Endothelial cell of umbilical vein (primary cell): Measurements from ENCODE around the gene KRT15. TPM values are rescaled to one million over a fixed set of nuclear protein-coding genes. Genes with fewer than 3 reads are reported as not detected.

Experiments
- BruUV-seq: library from RNA; stranded (reverse); fragments of 400-500 nt; replicated peaks from 2 replicates; lab custom pipeline; 2021; lab: Mats Ljungman, UMichigan
- CTCF ChIA-PET: fragments of 300-600, 350-600 bp; sonication (Branson Sonifier 250); formaldehyde crosslinking; loops from one replicate; lab custom pipeline; 2021; ENCODE audit warnings: antibody characterized with exemption, inconsistent platforms; lab: Charles Lee
- POLR2A ChIA-PET: fragments of 300-600, 350-600 bp; sonication (Branson Sonifier 250); formaldehyde crosslinking; loops from one replicate; lab custom pipeline; 2021; ENCODE audit warnings: antibody characterized with exemption, inconsistent platforms; lab: Charles Lee
- DNase-seq: peaks from one replicate; pipeline ENCODE4 v3.0.0-alpha.2; 2011; ENCODE audit warnings: low read depth, low spot score
- FAIRE-seq: peaks from 2 replicates; lab custom pipeline; 2011; peaks lifted over from hg19 to GRCh38; lab: Jason Lieb, UNC
- H2AFZ ChIP-seq: 2 replicates; pipeline ENCODE4 v1.6.0; 2012; ENCODE audit warnings: low read depth, low read length, control low read depth, inconsistent platforms
- H3K27ac ChIP-seq: 2 replicates; pipeline ENCODE4 v1.5.1; 2011; ENCODE audit warnings: low read depth, mild to moderate bottlenecking, control low read depth, low read length, moderate library complexity; ENCODE audit not compliant: insufficient read depth
- H3K27me3 ChIP-seq, 2 experiments: 2 replicates each; pipeline versions ENCODE4 v1.6.0 to v1.6.1; 2011; ENCODE audit warnings: low read length in 2 of 2, mixed read lengths in 1 of 2; ENCODE audit not compliant: control insufficient read depth in 2 of 2, insufficient read depth in 2 of 2
- H3K36me3 ChIP-seq, 2 experiments: 2 replicates in 1 of 2; 3 replicates in 1 of 2; pipeline ENCODE4 v1.5.1; 2011; ENCODE audit warnings: low read length in 2 of 2, mild to moderate bottlenecking in 1 of 2, moderate library complexity in 1 of 2; ENCODE audit not compliant: control insufficient read depth in 2 of 2, insufficient read depth in 2 of 2; ENCODE audit errors: extremely low read depth in 1 of 2
- H3K4me1 ChIP-seq: 3 replicates; pipeline ENCODE4 v1.5.1; 2011; ENCODE audit warnings: mild to moderate bottlenecking, low read length; ENCODE audit not compliant: control insufficient read depth, insufficient read depth; ENCODE audit errors: extremely low read depth
- H3K4me2 ChIP-seq: 2 replicates; pipeline ENCODE4 v1.6.1; 2011; ENCODE audit warnings: low read length, control low read depth, mixed read lengths; ENCODE audit not compliant: insufficient read depth
- H3K4me3 ChIP-seq, 3 experiments: fragments of 200-600 bp in 1 of 3; sonication (generic), shearing (Covaris generic) in 1 of 3; replicated peaks in 1 of 3; 2 replicates each; pipeline ENCODE4 v1.5.1; 2011 to 2016; ENCODE audit warnings: control low read depth in 3 of 3, low read length in 3 of 3, mild to moderate bottlenecking in 2 of 3, inconsistent platforms in 1 of 3, low read depth in 1 of 3, moderate library complexity in 1 of 3; ENCODE audit not compliant: insufficient read depth in 1 of 3
- H3K79me2 ChIP-seq: 2 replicates; pipeline ENCODE4 v1.6.0; 2012; ENCODE audit warnings: low read length, inconsistent platforms; ENCODE audit not compliant: control insufficient read depth, insufficient read depth
- H3K9ac ChIP-seq: replicated peaks from 2 replicates; pipeline ENCODE3; 2011; ENCODE audit warnings: low read length, control low read depth; ENCODE audit not compliant: insufficient read depth; ENCODE audit errors: extremely low read depth
- H3K9me1 ChIP-seq: replicated peaks from 3 replicates; pipeline ENCODE4 v1.6.0; 2011; ENCODE audit warnings: mild to moderate bottlenecking, low read length; ENCODE audit not compliant: control insufficient read depth, insufficient read depth; ENCODE audit errors: extremely low read depth
- H3K9me3 ChIP-seq: replicated peaks from 2 replicates; pipeline ENCODE4 v1.5.1; 2012; ENCODE audit warnings: low read length, inconsistent platforms; ENCODE audit not compliant: control insufficient read depth, insufficient read depth
- H4K20me1 ChIP-seq: replicated peaks from 2 replicates; pipeline ENCODE3; 2011; ENCODE audit warnings: mild to moderate bottlenecking, low read length; ENCODE audit not compliant: control insufficient read depth, insufficient read depth; ENCODE audit errors: extremely low read depth
- EZH2 ChIP-seq: IDR thresholded peaks from 2 replicates; pipeline ENCODE4 v1.6.1; 2012; ENCODE audit warnings: borderline replicate concordance, low read depth, mild to moderate bottlenecking, moderate library complexity, low read length, inconsistent platforms; ENCODE audit not compliant: severe bottlenecking
- FOS ChIP-seq: IDR thresholded peaks from 2 replicates; pipeline ENCODE4 v1.6.1; 2011; ENCODE audit warnings: mild to moderate bottlenecking, low read length, moderate library complexity, borderline replicate concordance; ENCODE audit not compliant: insufficient read depth
- GATA2 ChIP-seq: IDR thresholded peaks from 2 replicates; pipeline ENCODE4 v1.7.0; 2011; ENCODE audit warnings: low read depth, mild to moderate bottlenecking, moderate library complexity, mixed read lengths, low read length; ENCODE audit not compliant: insufficient read length, insufficient read depth
- JUN ChIP-seq: IDR thresholded peaks from 2 replicates; pipeline ENCODE4 v1.6.1; 2011; ENCODE audit warnings: borderline replicate concordance, low read depth; ENCODE audit not compliant: insufficient read length, insufficient read depth
- MYC ChIP-seq: IDR thresholded peaks from one replicate; pipeline ENCODE4 v1.6.1; 2011; ENCODE audit warnings: mild to moderate bottlenecking, low read depth, low read length
- POLR2A ChIP-seq: IDR thresholded peaks from 2 replicates; pipeline ENCODE4 v1.6.1; 2012; ENCODE audit warnings: low read depth, mild to moderate bottlenecking, control low read depth, low read length
- POLR2AphosphoS5 ChIP-seq: IDR thresholded peaks from 2 replicates; pipeline ENCODE4 v1.6.1; 2012; ENCODE audit warnings: low read depth, mild to moderate bottlenecking, control low read depth, low read length, moderate library complexity; ENCODE audit not compliant: insufficient read depth
- dilution Hi-C: fragments of 300-500 bp; cut with MboI; formaldehyde crosslinking; loops from one replicate; pipeline ENCODE4 v1.15.0; 2019; ENCODE audit warnings: low sequenced_read_pairs; ENCODE audit not compliant: extremely low pct_ligation_motif_present
- intact Hi-C: fragments of 100-400 bp; cut with micrococcal nuclease; formaldehyde crosslinking; loops from one replicate; pipeline ENCODE4 v1.10.0; 2022
- polyA plus RNA-seq, 4 experiments: library from polyadenylated mRNA; depleted of rRNA in 3 of 4; stranded (reverse) in 3 of 4; unstranded in 1 of 4; fragments of >200 nt; gene quantifications; 2 replicates each; pipeline versions ENCODE4 v1.2.1 to v1.2.3, GENCODE V29; 2011 to 2012; ENCODE audit warnings: missing spikeins in 1 of 4
- total RNA-seq: library from RNA; stranded (reverse); gene quantifications from 2 replicates; pipeline ENCODE4 v1.2.3, GENCODE V29; 2021
- TF ChIP-seq, protein P1 (sequence below): IDR thresholded peaks from 2 replicates; pipeline ENCODE4 v1.6.1; 2011; ENCODE audit not compliant: insufficient read depth, insufficient read length
- TF ChIP-seq, protein P2 (sequence below), 2 donors: IDR thresholded peaks; 1 replicate in 1 of 2; 2 replicates in 1 of 2; pipeline ENCODE4 v1.5.1; 2011; ENCODE audit warnings: low read length in 2 of 2, mild to moderate bottlenecking in 2 of 2, moderate library complexity in 2 of 2, control low read depth in 1 of 2, inconsistent platforms in 1 of 2, low read depth in 1 of 2; ENCODE audit not compliant: insufficient read depth in 1 of 2; ENCODE audit errors: extremely low read depth in 1 of 2

Gene KRT15
- total and polyA plus RNA-seq, 2 donors (not counting 3 experiments of a cell fraction or from before 2014, with no cell fraction given) = 0.68 to 2.8 TPM

DNA sequence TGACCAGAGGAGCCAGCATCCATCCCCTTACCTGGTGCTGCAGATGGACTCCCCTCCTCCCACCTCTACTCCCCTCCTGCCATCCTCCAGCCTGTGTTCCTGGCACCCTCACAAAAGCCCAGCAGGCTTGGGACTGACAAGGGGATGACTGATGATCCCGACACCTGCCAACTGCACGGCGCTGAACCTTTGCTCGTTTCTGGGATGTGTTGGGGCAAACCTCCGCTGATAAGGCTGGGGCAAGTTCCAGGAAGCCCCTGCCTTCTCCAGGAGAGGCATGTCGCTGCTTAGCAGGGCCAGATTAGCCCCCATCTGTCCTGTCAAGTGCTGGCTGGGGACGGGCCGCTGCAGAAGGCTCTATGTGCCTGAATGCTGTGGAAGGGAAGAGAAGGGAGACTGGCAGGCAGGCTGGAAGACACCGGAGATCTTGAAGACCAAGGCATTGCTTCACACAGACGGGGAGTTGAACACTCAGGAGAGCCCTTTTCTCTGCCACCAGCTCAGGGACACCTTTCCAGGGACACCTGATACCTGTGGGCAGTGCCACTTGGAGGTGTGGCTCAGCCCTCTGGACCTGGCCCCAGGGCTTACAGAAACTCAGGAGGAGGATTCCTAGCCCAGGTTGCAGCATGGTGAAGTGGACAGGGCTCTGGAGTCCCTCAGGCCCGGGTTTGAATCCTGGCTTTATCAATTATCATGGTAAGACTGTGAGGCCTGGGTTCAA, 973 bp upstream of the KRT15 start:
- ChIA-PET CTCF (interaction anchor here (1.0 to 5.3 kb wide), 5 partner anchors 10 to 129 kb away, joined by 3 to 66 read pairs (median 8); no protein-coding TSS in a partner anchor), POLR2A (no interaction called here)
- dilution Hi-C loops = no loop called here
- no peak for FAIRE-seq
- Histone ChIP-seq H3K27ac (no peak overlapping the region), H3K9me1 (no peaks in the 10 kb centered on the region), H3K4me2 (no peak overlapping the region), H3K4me1 (peaks cover 24% of the 10 kb centered on the region), H3K4me3 (no peak overlapping the region), H3K9me3 (no peaks in the 10 kb centered on the region), H3K79me2 (no peaks in the 10 kb centered on the region), H4K20me1 (no peaks in the 10 kb centered on the region), H3K27me3 (no peaks in the 10 kb centered on the region), H3K36me3 (no peaks in the 10 kb centered on the region), H3K9ac (no peak overlapping the region), H2AFZ (no peak overlapping the region)
- no peak for DNase-seq
- no TSS peak for BruUV-seq
- TF ChIP-seq, protein P1, sequence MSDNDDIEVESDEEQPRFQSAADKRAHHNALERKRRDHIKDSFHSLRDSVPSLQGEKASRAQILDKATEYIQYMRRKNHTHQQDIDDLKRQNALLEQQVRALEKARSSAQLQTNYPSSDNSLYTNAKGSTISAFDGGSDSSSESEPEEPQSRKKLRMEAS = no peak
- TF ChIP-seq MYC (no peak), FOS (no peak), POLR2AphosphoS5 (no peak), EZH2 (no peak), JUN (no peak), GATA2 (no peak), POLR2A (no peak)
- TF ChIP-seq, protein P2, sequence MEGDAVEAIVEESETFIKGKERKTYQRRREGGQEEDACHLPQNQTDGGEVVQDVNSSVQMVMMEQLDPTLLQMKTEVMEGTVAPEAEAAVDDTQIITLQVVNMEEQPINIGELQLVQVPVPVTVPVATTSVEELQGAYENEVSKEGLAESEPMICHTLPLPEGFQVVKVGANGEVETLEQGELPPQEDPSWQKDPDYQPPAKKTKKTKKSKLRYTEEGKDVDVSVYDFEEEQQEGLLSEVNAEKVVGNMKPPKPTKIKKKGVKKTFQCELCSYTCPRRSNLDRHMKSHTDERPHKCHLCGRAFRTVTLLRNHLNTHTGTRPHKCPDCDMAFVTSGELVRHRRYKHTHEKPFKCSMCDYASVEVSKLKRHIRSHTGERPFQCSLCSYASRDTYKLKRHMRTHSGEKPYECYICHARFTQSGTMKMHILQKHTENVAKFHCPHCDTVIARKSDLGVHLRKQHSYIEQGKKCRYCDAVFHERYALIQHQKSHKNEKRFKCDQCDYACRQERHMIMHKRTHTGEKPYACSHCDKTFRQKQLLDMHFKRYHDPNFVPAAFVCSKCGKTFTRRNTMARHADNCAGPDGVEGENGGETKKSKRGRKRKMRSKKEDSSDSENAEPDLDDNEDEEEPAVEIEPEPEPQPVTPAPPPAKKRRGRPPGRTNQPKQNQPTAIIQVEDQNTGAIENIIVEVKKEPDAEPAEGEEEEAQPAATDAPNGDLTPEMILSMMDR (IDR thresholded peaks at IDR 0.05; ENCODE audit: extremely low read depth in 1 of 2, insufficient read depth in 1 of 2, low read depth in 1 of 2, low read length in 2 of 2) = no peak
- intact Hi-C loops = no loop called here
